Epithelial cell of prostate (primary cell): ENCODE measurements around the gene LDB2.

ENCODE experiments used
- DNase-seq: peaks from one replicate; pipeline ENCODE4 v3.0.0-alpha.2; 2011; ENCODE audit warnings: low read depth, low spot score
- H3K27ac ChIP-seq: fragments of 450-650 bp; 2 replicates; pipeline ENCODE4 v1.5.1; 2017; ENCODE audit warnings: mild to moderate bottlenecking

Gene LDB2

DNA sequence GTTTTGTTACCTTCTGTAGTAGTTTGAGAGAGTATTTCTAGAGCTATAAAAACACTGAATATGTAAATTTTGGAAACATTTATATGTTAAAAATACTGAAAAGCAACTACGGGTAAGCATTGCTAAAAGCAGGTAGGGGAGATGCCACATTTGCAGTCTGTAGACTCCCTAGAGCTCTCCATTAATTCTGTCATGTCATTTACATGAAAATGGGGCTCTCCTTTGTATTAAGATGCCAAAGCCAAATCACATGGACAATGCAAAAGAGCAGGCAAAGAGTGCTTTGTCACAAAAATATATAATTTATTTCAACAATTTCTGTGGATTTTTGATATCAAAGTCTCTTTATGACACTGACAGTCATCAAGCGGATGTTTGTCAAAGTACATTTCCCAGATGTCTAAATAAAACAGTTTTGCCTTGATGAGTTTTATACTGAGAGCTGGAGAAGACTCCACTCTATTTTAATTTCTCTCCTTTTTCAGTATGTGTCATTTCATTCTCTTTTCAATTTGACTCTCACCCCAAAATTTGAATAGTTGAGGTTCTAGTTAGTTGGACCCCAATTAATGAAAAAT is 51.8 kb downstream of the LDB2 start:
- no peak overlapping the region for H3K27ac ChIP-seq

DNA sequence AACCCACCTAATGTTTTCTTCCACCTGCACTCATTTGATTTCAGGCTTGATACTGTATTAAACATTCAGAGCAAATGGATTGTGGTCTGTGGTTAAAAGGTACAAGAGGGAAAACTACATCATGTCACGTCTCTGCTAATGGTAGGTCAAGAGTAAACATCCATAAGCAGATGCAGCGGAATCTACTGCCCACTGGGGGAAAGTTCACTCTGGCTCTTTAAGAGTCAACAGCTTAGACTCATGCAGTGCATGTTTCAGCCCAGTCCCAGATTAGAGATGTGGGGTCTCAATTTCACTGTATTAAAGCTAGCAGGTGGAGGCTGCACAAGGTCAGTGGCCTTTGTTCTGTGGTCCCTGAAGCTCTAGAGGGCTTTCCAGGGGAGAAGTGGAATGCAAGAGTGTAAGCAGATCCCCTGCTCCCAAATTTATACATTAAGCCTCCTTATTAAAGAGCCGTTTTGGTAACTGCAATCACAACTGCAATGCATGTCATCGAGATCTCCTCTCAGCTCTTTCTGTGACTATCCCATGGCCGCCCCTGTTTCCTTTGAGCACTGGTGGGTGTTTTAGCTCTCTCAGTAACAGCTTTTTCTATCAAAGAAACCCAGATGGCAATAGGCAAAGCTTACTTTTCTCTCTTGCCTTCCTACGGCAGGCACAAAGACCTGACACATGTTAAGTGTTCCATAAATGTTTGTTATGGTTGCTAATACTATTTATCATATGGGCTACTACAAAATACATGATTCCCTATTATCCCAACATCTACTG is 53.4 kb downstream of the LDB2 start:
- H3K27ac ChIP-seq = no peak overlapping the region
- no peak for DNase-seq

More for the DNA sequence above, 51.8 kb downstream of the LDB2 start:
- no peak for DNase-seq

DNA sequence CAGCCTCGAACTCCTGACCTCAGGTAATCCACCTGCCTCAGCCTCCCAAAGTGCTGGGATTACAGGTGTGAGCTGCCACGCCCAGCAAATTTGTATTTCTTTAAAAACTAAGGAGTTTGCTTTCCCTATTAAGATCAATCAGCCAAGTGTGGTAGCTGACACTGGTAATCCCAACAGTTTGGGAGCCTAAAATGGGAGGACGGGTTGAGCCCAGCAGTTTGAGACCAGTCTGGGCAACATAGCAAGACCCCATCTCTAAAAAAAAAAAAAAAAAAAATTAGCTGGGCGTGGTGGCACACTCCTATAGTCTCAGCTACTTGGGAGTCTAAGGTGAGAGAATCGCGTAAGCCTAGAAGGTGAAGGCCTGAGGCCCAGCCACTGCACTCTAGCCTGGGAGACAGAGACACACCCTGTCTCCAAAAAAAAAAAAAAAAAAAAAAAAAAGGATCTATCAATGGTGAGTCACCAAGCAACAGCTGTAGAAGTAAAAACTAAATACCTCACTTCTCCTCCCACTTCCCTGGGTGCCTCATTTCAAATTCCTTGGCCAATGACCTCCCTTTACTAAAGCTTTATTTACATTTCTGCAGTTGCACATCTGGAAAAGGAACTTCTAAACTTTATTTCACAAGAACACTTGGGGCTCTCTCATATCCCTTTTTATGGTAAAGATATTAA is 54.5 kb downstream of the LDB2 start:
- no peak overlapping the region for H3K27ac ChIP-seq
- DNase-seq = no peak

DNA sequence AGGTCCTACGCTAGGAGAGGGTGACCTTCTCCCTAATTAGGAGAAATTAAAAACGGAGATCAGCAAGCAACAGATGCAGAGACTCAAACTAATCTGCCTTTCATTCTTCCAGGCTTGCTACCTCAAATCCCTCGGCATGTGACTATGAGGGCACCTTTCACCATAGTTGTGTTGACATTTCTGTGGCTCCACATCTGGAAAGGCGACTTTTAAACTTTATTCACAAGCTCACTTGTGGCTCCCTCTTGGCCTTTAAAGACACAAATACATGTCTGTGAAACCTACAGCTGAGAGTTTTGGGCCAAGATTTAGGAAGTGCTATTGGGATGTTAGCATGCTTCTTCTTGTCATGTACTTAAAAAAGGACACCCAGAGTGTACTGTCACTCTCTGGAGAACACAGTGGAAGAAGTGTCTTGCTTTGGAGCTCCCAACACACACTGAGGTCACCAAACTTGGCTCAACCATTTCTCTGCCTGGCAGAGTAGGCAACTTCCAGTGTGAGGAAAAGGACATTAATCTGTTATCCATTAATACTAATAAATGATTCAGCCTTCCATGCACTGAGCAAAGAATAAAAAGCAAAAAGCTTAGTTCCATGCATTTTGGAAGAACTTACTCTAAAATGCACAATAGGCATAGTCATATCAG is 60.1 kb downstream of the LDB2 start:
- DNase-seq = no peak
- H3K27ac ChIP-seq = no peak overlapping the region

DNA sequence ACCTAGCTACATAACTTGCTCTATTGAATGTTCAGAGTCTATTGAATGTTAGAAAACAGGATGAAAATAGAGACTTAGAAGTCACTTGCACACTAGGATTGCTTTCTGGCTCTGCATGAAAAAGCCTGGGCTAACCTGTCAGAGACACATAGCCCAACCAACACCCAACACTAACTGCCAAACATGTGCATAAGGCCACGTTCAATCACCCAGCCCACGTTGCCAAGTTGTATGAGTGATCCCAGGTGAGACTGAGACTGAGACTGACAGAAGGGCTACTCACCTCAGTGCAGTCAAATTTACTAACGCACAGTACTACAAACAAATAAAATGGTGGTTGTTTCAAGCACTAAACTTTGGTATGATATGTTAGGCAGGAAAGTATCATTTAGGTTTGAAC is 61.0 kb downstream of the LDB2 start:
- H3K27ac ChIP-seq = no peak overlapping the region
- no peak for DNase-seq

DNA sequence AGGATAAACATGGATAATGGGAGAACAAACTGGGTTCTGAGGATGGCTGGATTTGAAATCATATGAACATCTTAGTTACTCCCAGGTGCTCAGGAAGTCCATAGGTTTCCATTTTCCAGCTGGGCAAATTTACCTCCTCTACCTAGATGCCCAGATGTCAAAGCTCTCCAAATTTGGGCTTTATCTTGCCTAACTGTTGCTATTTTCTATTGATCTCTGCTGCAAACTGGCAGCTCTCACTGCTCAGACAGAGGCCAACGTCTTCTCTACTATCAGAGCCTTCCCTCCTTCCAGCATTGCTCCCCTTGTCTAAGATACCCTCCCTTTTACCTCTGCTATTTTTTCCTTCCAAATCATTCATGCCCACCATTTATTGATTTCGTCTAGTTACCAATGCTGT is 62.1 kb downstream of the LDB2 start:
- no peak for DNase-seq
- no peak overlapping the region for H3K27ac ChIP-seq

DNA sequence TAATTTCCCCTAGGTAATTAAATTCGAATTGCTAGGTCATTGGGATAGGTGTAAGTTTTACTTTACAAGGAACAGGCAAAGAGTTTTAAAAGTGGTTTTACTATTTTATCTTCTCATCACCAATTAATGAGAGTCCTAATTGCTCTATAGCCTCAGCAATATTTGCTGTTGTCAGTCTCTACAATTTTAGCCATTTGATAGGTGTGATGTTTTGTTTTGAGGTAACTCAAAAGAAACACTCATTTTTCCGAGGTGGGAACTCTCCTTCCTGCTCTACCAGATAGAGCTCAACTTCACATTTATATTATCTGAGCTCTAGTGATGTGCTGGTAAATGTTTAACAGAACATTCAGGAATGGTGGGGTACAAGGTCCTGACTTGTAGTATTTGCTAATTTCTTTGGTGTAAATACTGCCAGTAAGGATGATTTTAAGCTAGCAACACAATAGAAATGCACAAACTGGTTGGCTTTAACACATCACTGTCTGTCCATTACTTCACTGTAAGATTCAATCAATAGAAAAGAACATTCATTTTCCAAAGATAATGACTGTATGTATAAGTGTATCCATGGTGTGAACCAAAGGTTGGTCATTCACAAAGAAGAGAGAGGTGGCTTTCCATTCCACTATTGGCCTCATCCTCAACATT is 62.7 kb downstream of the LDB2 start:
- H3K27ac ChIP-seq = no peak overlapping the region
- no peak for DNase-seq

DNA sequence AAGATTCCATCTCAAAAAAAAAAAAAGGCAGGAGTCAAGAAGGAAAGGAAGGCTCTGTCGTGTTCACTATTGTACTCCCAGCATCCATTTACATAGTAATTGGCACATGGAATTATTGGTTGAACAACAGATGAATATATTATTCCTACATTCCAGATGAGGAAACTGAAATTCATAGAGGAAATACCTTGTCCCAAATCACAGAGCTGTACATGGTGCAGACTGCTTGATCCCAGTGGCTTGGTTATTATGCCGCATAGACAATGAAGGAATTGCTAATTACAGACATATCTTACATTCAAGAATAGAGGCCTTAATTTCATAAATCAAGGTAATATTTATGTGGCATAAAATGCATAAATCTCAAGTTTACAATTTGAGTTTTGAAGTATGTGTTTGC is 63.6 kb downstream of the LDB2 start:
- no peak for DNase-seq
- no peak overlapping the region for H3K27ac ChIP-seq

DNA sequence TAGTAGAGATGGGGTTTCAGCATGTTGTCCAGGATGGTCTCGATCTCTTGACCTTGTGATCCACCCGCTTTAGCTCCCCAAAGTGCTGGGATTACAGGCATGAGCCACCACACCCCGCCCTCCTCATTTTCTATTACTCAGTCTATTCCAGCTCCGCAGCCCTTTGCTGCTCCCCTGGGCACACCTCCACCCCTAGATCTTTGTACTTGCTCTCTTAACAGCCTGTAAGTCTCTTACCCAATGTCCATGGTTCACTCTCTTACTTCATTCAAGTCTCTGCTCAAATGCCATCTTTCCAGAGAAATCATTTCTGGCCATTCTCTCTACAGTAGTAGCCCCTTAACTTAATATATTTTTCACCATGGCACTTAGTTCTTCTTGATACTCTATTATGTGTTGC is 64.7 kb downstream of the LDB2 start:
- H3K27ac ChIP-seq = no peak overlapping the region
- DNase-seq = no peak

DNA sequence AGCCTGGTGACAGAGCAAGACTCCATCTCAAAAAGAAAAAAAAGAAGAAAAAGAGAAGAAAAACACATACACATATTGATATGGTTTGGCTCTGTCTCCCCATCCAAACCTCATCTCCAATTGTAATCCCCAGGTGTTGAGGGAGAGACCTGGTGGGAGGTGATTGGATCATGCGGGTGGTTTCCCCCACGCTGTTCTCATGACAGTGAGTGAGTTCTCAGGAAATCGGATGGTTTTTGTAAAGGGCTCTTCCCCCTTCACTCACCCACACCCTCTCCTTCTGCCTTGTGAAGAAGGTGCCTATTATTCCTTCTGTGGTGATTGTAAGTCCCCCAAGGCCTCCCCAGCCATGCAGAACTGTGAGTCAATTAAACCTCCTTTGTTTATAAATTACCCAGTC is 68.4 kb downstream of the LDB2 start:
- H3K27ac ChIP-seq = no peak overlapping the region
- DNase-seq = no peak

DNA sequence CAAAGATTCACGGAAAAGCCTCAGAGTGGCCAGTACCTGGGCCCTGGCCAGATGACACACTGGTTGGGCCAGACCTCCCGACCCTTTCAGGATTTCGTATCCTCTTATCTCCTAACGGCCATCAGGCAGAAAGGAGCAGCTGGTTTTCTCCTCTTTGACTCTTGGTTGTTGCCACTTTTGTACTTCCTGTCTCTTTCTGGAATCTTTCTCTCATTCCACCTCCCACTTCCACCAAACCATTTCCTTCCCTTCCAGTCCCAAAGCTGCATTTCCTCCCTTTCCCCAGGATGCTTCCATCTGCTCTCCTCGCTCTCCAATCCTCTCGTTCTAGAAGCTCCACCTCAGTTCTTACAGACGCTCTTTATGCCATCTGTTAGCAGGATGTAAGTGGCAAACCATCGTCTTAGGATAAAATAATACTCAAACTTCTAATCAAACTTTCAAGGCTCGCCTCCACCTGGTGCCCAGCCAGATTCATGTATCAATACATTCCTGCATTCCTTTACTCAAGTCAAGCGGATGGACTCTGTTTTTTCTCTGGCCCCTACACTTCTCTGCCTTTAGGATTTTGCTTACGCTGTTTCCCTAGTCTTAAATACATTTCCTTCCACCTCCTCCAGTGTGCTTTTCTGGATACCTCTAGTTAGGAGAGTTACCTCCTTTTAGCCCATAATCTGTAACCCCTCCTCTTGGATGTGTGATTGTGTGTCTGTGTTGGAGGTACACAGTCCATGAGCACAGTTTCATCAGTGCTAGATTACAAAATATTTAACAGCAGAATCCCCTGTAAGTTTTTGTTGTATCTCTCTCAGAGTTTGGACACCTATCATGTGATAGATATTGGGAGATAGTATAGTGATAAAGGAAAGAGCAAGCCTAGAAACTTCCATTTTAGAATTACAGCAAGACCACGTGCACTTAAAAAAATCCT is 70.4 kb downstream of the LDB2 start:
- no peak for DNase-seq
- H3K27ac ChIP-seq = no peak overlapping the region

DNA sequence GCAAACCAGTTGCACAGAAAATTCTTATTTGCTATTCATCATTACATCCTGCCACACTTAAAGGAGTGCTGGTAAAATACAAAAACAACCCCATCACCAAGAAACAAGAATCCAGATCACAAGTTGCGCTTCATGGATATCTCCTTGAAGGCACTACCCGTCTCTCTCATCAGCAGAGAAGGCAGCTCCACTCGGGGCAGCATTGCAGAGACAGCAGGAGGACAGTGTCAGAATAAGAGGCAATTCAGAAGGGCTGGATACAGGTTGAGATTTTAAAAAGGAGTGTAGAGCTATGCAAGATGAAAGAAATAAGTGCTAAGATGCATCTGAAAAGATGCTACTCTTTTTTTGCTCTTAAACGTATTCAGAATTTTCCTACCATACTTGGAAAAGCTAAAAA is 71.4 kb downstream of the LDB2 start:
- DNase-seq = no peak
- H3K27ac ChIP-seq = no peak overlapping the region

DNA sequence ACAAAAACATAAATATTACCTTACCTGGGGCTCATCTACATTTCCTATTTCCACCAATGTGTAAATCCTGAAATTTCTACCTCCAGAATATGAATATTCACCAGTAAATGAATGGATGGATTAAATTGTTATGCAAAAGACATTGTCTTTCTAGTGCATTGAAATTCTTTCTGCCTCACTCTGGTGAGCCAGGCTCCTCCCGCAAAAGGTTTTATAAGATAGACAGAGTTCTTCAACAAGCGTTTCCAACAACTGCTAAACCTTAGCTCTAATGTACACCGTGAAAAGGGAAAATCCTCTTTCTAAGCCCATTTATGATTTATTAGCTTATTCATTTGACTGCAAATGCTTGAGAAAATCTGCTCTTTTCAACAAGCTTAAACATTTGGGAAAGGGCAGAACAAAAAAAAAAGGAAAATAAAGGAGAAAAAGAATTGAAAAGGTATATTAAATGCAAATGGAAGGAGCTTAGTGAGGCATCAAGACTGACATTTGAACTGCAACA is 72.0 kb downstream of the LDB2 start:
- DNase-seq = no peak
- H3K27ac ChIP-seq = no peak overlapping the region

DNA sequence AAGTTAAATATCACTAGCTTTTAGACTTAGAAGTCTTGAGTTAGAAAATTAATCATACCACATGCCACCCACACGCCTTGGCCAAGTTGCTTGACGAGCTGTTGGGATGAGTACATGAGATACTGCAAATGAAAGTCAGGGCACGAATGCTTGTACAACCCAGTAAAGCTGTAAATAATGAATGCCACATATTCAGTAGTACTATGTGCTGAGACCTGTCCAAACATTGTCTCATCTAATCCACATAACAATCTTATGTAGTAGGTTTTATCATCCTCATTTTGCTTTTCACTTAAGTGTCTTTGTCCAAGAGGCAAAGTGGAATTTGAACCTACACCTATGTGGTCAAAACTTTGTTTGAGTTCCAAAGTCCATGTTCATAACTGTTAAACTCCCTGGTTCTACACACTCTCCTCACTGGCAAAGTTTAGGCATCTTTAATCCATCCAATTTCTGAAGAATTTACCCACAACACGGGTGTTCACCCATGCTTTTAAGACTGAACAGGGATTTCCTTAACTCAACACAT is 74.1 kb downstream of the LDB2 start:
- DNase-seq = no peak
- H3K27ac ChIP-seq = no peak overlapping the region

DNA sequence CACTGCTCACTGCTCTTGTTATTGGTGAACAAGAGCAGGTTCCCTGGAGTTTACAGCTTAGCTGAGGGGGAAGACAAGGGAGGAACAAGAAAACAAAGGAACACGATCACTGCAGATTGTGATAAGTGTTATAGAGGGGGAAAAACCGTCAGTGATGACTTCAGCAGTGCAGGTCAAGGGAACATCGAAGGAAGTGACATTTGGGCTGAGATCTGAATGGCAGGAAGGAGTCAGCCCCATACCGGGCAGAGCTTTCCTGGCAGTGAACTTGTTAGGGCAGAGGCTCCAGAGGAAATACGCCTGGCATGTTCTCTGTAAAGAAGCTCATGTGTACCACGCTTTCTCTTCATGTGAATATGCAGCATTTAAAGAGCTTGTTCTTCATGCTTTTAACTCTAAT is 78.1 kb downstream of the LDB2 start:
- no peak for DNase-seq
- H3K27ac ChIP-seq = no peak overlapping the region

DNA sequence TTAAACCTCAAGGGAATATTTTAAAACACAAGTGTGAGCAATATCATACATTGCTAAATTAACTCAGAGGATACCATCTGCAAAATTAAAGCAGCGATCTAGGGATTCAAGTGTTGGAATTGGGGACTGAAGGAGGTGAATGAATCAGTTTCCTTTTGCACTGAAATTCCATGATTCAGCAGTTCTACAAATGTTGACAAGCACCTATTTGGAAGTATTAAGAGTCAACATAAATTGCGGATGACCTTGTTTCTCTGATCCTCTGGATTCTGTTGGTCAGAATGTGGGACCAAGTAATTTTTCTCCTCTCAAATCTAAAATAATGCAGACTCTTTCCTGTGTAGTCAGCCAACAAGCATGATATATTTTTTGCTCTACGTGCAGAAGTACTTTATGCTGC is 78.8 kb downstream of the LDB2 start:
- DNase-seq = no peak

DNA sequence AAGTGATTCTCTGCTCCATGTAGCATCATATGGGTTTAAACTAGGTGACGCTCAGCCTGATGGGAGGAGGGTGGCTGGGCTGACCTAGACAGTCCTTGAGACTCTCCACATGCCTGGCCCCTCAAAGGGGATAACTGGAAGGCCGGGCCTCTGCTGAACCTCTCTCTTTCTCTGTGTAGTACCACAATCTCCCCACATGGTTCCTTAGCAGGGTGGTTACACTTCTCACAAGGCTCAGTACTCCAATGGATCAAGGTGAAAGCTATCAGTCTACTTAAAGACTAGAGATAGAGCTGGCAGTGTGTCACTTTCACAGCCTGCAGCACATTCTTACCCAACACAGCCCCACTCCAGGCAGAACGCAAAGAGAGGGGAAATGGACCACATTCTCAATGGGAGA is 80.4 kb downstream of the LDB2 start:
- H3K27ac ChIP-seq = no peak overlapping the region
- no peak for DNase-seq

More for the DNA sequence above, 78.8 kb downstream of the LDB2 start:
- H3K27ac ChIP-seq = no peak overlapping the region

DNA sequence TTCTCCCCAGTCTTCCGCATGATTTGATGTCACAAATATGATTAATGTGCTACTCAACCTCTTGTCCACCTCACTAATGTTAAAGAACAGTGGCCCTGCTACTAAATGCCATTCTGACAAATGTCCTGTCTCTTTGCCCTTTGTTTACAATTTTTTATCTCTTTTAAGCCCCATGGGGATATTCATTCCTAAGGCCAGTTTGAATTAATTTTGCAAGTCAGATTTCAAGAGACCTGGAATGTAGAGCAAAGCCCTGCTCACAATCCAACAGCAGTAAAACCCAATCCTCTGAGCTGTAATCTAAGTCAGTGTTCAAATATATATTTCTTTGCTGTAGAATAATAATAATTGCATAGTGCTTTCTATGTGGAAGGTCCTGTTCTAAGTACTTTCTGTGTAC is 81.2 kb downstream of the LDB2 start:
- H3K27ac ChIP-seq = no peak overlapping the region
- no peak for DNase-seq

DNA sequence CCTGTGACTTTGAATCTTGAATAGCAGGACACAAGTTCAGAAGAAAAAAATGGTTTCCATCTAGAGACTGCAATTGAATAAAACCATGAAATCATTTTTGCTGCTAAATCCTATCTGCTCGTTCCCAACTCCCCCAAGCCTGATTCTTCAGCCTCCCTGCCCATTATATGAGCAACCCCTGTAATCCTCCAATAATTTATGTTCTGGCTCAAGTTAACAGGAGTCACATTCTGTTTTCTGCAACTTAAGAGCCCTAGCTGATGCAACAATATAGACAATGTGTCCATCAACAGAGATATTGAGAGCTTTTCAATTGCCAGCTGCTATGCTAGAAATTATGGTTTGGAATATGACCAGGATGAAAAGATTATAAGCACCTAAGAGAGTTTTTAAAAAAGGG is 84.1 kb downstream of the LDB2 start:
- no peak overlapping the region for H3K27ac ChIP-seq
- no peak for DNase-seq
